Osteocyte (in vitro differentiated cells): ENCODE measurements around the gene RNF112. TPM values are rescaled to one million over a fixed set of nuclear protein-coding genes. Genes with fewer than 3 reads are reported as not detected.

ENCODE experiments used
- DNase-seq: peaks from one replicate; pipeline ENCODE4 v3.0.0; 2021; ENCODE audit warnings: mixed read lengths; ENCODE audit not compliant: unreplicated experiment; ENCODE audit errors: extremely low spot score
- H3K27ac Mint-ChIP-seq: one replicate; pipeline ENCODE4 v1.8.0; 2021; ENCODE audit warnings: mild to moderate bottlenecking, mixed read lengths; ENCODE audit not compliant: unreplicated experiment
- H3K27me3 Mint-ChIP-seq: one replicate; pipeline ENCODE4 v1.8.0; 2021; ENCODE audit warnings: mixed read lengths; ENCODE audit not compliant: unreplicated experiment
- H3K36me3 Mint-ChIP-seq: one replicate; pipeline ENCODE4 v1.8.0; 2021; ENCODE audit warnings: mixed read lengths; ENCODE audit not compliant: unreplicated experiment
- H3K4me1 Mint-ChIP-seq: one replicate; pipeline ENCODE4 v1.8.0; 2021; ENCODE audit warnings: mixed read lengths; ENCODE audit not compliant: unreplicated experiment
- H3K4me3 Mint-ChIP-seq: one replicate; pipeline ENCODE4 v1.8.0; 2021; ENCODE audit warnings: mild to moderate bottlenecking, moderate library complexity, mixed read lengths; ENCODE audit not compliant: unreplicated experiment
- H3K9me3 Mint-ChIP-seq: one replicate; pipeline ENCODE4 v1.8.0; 2021; ENCODE audit warnings: mixed read lengths; ENCODE audit not compliant: unreplicated experiment
- CTCF ChIP-seq: fragments of 200-600 bp; sonication (generic); IDR thresholded peaks from 2 replicates; pipeline ENCODE4 v1.5.0; 2021; ENCODE audit warnings: antibody characterized with exemption, mild to moderate bottlenecking, moderate library complexity
- total RNA-seq: library from RNA; stranded (reverse); gene quantifications from 2 replicates; pipeline ENCODE4 v1.2.1, GENCODE V29; 2021

The RNF112 gene
- total RNA-seq, 1 donor from 2014 or later = 0.89 TPM

GRCh38 chr17:19415311-19415710 lies 4.3 kb downstream of the RNF112 start:
- DNase-seq = no peak
- Mint-ChIP-seq H3K9me3 (no peaks in the 10 kb centered on the region), H3K27ac (no peak overlapping the region), H3K4me3 (no peak overlapping the region), H3K27me3 (peaks cover 3% of the 10 kb centered on the region), H3K4me1 (no peaks in the 10 kb centered on the region), H3K36me3 (no peaks in the 10 kb centered on the region)
- no peak for TF ChIP-seq CTCF

GRCh38 chr17:19415806-19416775 lies 5.1 kb downstream of the RNF112 start:
- Mint-ChIP-seq H3K4me1 (no peaks in the 10 kb centered on the region), H3K27ac (no peak overlapping the region), H3K27me3 (peaks cover 3% of the 10 kb centered on the region), H3K9me3 (no peaks in the 10 kb centered on the region), H3K36me3 (no peaks in the 10 kb centered on the region), H3K4me3 (no peak overlapping the region)
- no peak for DNase-seq
- no peak for TF ChIP-seq CTCF

GRCh38 chr17:19417611-19418010 lies 6.6 kb downstream of the RNF112 start:
- no peak overlapping the region for H3K27ac Mint-ChIP-seq
- TF ChIP-seq CTCF = no peak
- H3K36me3 Mint-ChIP-seq = no peaks in the 10 kb centered on the region
- no peak for DNase-seq
- H3K4me1 Mint-ChIP-seq = no peaks in the 10 kb centered on the region
- no peak overlapping the region for H3K4me3 Mint-ChIP-seq
- no peaks in the 10 kb centered on the region for H3K9me3 Mint-ChIP-seq
- peaks cover 5% of the 10 kb centered on the region for H3K27me3 Mint-ChIP-seq

GRCh38 chr17:19418251-19418992 lies 7.4 kb downstream of the RNF112 start:
- no peak overlapping the region for H3K27ac Mint-ChIP-seq
- TF ChIP-seq CTCF = no peak

GRCh38 chr17:19421219-19421618 lies 10.2 kb downstream of the RNF112 start:
- Mint-ChIP-seq H3K9me3 (no peaks in the 10 kb centered on the region), H3K36me3 (no peaks in the 10 kb centered on the region)

More at GRCh38 chr17:19418251-19418992, 7.4 kb downstream of the RNF112 start:
- H3K36me3 Mint-ChIP-seq = no peaks in the 10 kb centered on the region
- H3K9me3 Mint-ChIP-seq = no peaks in the 10 kb centered on the region
- no peaks in the 10 kb centered on the region for H3K4me1 Mint-ChIP-seq
- H3K27me3 Mint-ChIP-seq = peaks cover 7% of the 10 kb centered on the region
- H3K4me3 Mint-ChIP-seq = no peak overlapping the region
- no peak for DNase-seq

More at GRCh38 chr17:19421219-19421618, 10.2 kb downstream of the RNF112 start:
- TF ChIP-seq CTCF = no peak
- Mint-ChIP-seq H3K27me3 (peaks cover 7% of the 10 kb centered on the region), H3K4me1 (no peaks in the 10 kb centered on the region), H3K27ac (no peak overlapping the region), H3K4me3 (no peak overlapping the region)
- DNase-seq = no peak
